HG03439 (cell line): ENCODE results near the gene NAALADL1.
A peak's percentile ranks its signal among the peaks of the same experiment; 100 is the strongest.

ENCODE experiments used
- ATAC-seq: cut with Tn5 transposase; IDR thresholded peaks from one replicate; pipeline ENCODE4 v1.9.1; 2021; ENCODE audit warnings: mild to moderate bottlenecking, moderate library complexity; ENCODE audit not compliant: unreplicated experiment

The NAALADL1 gene

DNA sequence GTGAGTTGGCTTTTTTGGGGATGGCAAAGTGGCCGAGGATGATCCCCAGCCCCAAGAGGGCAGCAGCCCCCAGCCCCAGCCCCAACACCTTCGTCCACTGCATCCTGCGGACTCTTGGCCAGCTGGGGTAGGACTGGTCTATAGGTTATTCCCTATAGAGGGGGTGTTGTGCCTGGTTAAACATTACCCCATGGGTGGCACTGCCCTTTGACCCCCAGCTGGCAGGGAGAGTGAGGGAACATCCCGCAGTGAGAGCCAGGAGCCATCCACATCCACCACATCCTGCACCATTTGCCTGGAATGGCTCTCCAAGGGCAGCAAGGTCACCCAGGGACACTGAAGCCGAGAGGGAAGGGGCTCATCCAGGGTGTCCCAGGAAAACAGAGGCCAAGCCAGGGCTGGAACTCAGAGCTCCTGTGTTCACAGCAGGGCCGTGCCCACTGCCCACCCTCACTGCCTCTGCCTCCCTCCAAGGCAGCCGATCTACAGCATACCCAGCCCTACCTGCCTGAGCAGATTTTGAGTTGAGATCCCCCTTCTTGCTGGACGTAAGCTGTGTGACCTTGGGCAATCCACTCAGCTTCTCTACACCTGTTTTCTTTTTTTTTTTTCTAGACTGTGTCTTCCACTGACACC, at the start of gene NAALADL1:
Gene NAALADL1 (minus strand): TSS at position 135 of the 636 bp plus-strand sequence. CDS start 32 bp downstream, at position 103.
- ATAC-seq: no peak

- no peak for ATAC-seq
Observed at GRCh38 chr11:65107751-65108468, 49.6 kb upstream of the NAALADL1 start.

DNA sequence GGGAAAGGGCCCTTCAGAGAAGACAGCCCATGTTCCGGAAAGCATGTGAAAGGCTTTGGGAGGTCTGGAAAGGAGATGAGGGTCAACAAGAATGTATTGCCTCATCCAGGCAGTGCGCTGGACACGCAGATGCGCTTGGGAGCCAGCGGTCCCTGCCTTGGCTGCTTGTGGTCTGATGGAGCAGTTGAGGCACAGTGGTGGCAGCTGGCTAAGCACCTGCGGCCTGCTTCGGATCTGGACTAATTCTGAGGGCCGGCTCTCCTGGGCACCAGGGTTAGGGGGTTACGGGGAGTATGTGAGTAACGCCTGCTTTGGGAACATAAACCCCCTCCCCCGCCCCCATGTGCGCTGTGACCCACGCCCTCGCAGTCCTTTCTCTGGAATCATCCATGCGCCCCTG, 48.7 kb upstream of the NAALADL1 start:
- ATAC-seq: no peak

DNA sequence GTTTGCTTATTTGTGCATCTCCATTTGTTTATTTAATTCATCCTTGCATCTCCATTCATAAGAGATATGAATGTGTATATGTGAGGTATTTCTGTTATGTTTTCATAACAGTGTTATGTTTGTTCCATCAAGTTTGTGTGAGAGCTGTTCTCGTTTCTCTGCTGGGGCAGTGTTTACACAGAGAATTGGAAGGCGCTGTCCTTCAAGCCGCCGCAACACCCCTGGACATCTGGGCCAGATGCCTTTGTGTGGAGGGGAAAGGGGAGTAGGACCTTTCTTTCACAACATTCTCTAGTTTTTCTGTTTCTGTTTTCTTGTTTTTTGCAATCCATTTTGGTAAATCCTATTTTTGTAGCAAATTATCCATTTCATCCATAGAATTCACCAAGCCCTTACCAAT, 46.3 kb upstream of the NAALADL1 start:
- ATAC-seq: no peak

- no peak for ATAC-seq
Observed at GRCh38 chr11:65103476-65103875, 45.1 kb upstream of the NAALADL1 start.

DNA sequence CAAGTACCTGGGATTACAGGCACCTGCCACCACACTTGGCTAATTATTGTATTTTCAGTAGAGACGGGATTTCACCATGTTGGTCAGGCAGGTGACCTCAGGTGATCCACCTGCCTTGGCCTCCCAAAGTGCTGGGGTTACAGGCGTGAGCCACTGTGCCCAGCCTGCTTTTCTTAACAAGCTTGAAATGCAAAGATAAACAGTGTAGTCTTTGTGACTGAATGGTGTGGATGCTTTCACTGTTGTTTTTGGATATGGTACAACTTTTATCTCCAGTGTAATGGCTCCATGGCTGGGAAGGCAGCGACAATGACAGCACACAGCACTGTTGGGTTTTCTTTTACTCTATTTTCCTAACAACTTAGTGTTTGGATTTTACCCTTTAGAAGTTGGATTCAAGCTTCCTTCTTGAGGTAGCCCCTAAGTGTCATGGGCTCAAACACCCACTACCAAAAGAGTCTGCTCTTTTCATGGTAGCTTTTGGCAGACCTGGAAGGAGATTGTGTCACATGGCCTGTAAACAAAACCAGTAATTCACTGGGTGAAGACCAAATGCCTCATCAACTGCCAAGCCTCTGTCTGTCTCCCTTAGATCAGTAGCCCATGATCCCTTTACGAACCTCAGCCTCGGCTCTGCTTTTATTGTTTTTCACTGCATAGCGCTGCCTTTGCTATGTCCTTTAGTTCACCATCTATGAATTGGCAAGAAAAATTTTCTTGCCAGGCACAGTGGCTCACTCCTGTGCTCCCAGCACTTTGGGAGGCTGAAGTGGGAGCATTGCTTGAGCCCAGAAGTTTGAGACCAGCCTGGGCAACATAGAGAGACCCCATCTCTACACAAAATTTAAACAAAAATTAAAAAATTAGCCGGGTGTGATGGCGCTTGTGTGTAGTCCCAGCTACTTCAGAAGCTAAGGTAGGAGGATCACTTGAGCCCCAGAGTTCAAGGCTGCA, 44.1 kb upstream of the NAALADL1 start:
- ATAC-seq: no peak

DNA sequence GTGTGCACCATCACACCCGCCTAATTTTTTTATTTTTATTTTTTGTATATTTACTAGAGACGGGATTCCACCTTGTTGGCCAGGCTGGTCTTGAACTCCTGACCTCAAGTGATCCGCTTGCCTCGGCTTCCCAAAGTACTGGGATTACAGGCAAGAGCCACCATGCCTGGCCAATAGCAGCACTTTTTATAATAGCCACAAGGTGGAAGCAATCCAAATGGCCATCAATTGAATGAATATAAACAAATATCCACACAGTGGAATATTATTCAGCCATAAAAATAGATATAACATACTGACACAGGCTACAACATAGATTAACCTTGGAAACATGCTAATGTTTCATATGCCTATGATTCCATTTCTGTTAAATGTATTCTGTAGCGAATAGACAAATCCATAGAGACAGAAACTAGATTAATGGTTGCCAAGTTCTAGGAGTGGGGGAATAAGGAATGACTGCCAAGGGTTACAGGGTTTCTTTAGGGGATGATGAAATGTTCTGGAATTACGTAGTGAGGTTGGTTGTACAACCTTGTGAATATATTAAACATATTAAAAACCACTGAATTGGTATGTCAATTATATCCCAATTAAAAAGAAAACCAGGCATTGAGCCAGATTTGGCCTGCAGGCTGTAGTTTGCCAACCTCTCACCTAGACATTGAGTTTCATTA, 42.5 kb upstream of the NAALADL1 start:
- ATAC-seq: no peak

- ATAC-seq: no peak
Observed at GRCh38 chr11:65096926-65097325, 38.6 kb upstream of the NAALADL1 start.

- peak; percentile 82 for ATAC-seq
Observed at GRCh38 chr11:65095974-65096806, 37.8 kb upstream of the NAALADL1 start, which contains the start of gene VPS51. Gene VPS51, plus strand, starts transcription at chr11:65096214. Its CDS starts 37 bp downstream, at chr11:65096251.

DNA sequence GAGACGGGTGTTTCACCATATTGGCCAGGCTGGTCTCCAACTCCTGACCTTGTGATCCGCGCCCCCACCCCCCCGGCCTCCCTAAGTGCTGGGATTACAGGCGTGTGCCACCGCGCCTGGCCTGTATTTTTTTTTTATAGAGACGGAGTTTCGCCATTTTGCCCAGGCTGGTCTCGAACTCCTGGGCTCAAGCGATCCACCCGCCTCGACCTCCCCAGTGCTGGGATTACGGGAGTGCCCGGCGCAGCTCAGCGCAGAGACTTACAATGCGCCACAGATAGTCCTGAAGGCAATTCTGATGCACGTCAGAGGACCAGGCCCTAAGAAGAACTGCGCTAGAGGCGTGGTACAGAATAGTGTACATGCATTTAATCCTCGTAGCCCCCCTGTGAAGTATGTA, 37.1 kb upstream of the NAALADL1 start:
- ATAC-seq: no peak

- ATAC-seq: no peak
Observed at GRCh38 chr11:65090628-65091027, 32.3 kb upstream of the NAALADL1 start.

DNA sequence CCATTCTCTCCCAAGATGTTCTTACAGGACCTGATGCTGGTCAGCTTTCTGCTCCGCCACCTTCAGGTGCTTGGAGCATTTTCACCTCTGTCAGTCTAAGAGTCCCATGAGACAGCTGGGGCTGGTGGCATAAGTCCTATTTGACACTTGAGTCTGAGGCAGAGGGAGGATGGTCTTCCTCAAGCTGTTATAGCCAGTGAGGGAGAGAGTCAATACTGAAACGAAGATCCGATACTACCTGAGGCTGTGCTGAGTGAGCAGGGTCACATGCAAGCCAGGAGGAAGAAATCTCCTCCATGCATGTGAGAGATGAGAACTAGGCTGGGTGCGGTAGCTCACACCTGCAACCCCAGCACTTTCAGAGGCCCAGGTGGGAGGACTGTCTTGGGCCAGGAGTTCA, 31.3 kb upstream of the NAALADL1 start:
- no peak for ATAC-seq

DNA sequence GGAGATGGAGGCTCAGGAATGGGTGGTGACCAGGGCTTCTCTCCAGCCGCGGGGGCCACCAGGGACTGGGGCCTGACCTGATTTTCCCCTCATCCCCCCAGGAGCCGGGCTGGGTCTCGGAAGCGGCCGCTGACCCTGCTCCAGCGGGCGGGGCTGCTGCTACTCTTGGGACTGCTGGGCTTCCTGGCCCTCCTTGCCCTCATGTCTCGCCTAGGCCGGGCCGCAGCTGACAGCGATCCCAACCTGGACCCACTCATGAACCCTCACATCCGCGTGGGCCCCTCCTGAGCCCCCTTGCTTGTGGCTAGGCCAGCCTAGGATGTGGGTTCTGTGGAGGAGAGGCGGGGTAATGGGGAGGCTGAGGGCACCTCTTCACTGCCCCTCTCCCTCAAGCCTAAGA, 29.5 kb upstream of the NAALADL1 start:
- no peak for ATAC-seq

GRCh38 chr11:65087216-65087615, 28.9 kb upstream of the NAALADL1 start:
- no peak for ATAC-seq

GRCh38 chr11:65086809-65087208, 28.5 kb upstream of the NAALADL1 start:
- ATAC-seq: no peak

GRCh38 chr11:65085446-65085845, 27.1 kb upstream of the NAALADL1 start:
- ATAC-seq: no peak

DNA sequence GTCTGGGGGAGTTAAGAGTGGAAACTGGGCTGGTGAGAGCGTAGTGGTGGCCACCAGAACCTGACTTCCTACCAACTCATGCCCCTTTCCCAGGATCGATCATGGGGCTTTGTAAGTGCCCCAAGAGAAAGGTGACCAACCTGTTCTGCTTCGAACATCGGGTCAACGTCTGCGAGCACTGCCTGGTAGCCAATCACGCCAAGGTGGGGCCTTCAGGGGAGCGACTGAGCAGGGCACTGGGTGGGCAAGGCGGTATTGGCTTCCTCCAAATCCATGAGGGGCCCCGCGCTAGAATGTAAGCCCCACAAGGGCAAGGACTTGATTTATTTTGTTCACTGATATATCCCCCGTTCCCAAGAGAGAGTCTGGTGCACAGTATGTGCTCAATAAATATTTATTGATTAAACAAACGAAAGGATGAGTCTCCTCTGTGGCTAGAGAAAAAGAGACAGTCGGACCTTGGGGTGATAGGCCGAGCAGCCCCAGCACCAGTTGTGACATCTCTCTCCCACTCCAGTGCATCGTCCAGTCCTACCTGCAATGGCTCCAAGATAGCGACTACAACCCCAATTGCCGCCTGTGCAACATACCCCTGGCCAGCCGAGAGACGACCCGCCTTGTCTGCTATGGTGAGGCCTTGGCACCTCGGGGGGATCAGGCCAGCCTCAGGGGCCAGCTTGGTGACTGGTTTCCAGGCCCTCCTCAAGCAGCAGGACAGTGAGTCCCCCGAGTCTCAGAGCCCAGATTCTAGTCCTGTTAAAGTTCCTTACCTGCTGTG, 26.4 kb upstream of the NAALADL1 start:
- ATAC-seq: no peak

- peak; percentile 80 for ATAC-seq
Observed at GRCh38 chr11:65083834-65084597, 25.7 kb upstream of the NAALADL1 start, which contains the start of the genes CDCA5 and ZFPL1. Gene CDCA5, minus strand, starts transcription at chr11:65084040. Its CDS starts 62 bp downstream, at chr11:65083978. Gene ZFPL1, plus strand, starts transcription at chr11:65084222. Its CDS starts 477 bp downstream, at chr11:65084699.
